NCI-H82 treated with DMSO at 0.1 percent for 48 hours (cell line): Measurements from ENCODE around the gene IL11.

Experiments used
- DNase-seq: peaks from one replicate; lab custom pipeline; 2025; ENCODE audit not compliant: unreplicated experiment; lab: John Stamatoyannopoulos, UW

Gene IL11

DNA sequence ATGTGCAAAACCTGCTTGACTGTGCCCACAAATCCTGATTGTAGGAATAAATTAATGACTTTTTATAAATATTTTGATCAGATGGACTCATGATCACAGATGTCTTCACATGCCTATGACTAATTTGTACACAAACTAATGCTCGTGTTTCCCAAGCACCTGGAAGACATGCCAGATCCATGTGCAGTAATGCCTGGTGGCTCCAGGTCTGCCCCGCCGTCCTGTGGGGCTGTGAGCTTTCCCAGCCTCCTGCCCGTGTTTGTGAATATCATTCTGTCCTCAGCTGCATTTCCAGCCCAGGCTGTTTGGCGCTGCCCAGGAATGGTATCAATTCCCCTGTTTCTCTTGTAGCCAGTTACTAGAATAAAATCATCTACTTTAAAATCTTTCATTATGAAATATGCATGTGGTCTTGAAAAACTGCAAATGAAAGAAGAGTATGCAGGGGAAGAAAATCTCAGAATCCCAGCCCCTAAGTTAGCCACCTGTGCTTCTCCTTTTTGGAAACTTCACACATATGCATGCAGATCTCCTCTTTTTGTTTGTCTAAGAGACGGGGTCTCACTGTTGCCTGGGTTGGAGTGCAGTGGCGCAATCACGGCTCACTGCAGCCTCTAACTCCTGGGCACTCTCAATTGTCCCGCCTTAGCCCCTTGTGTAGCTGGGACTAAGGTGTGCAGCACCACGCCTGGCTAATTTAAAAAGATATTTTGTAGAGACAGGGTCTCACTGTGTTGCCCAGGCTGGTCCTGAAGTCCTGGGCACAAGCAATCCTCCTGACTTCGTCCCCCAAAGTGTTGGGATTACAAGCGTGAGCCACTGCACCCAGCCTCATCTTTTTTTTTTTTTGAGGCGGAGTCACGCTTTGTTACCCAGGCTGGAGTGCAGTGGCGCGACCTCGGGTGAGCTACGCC, 21.7 kb upstream of the IL11 start:
- no peak for DNase-seq

DNA sequence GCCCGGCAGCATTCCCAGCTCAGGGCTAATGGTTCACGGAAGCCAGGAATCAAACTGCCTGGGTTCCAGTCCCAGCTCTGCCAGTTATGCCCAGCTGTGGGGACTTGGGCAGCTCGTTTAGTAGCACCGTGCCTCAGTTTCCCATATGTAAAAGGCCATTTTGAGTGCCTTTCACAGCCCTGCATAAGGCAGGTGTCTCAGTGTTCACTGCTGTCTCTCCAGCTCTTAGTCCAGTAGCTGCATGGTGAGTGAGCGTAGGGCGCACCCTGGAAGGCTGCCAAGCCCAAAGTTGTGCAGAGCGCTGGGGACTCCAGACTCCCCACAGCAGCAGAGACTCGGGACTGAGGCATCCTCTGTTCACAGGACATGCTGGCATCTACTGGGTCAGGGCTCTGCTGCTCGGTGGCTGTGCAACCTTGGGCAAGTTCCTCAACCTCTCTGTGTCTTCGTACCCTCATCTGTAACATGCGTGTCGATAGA, 21.0 kb upstream of the IL11 start:
- DNase-seq, result no peak

DNA sequence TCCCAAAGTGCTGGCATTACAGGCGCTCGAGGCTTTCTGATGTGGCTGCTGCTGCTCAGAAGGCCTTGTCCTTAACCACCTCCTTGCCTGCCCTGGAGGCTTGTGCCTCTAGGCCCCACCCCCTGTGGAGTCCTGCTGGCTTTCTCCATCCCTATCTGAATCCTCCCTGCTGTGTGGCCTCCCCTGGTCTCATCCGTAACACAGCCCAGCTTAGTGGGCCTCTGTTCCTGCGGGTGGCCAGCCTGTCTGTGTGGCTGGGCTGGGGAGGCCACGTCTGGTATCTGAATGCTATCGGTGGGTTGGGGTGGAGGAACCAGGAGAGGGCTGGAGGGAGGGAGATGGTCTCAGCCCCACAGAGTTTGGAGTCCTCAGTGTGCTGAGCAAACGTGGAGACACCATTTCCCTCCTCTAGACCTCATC, 20.2 kb upstream of the IL11 start:
- no peak for DNase-seq

DNA sequence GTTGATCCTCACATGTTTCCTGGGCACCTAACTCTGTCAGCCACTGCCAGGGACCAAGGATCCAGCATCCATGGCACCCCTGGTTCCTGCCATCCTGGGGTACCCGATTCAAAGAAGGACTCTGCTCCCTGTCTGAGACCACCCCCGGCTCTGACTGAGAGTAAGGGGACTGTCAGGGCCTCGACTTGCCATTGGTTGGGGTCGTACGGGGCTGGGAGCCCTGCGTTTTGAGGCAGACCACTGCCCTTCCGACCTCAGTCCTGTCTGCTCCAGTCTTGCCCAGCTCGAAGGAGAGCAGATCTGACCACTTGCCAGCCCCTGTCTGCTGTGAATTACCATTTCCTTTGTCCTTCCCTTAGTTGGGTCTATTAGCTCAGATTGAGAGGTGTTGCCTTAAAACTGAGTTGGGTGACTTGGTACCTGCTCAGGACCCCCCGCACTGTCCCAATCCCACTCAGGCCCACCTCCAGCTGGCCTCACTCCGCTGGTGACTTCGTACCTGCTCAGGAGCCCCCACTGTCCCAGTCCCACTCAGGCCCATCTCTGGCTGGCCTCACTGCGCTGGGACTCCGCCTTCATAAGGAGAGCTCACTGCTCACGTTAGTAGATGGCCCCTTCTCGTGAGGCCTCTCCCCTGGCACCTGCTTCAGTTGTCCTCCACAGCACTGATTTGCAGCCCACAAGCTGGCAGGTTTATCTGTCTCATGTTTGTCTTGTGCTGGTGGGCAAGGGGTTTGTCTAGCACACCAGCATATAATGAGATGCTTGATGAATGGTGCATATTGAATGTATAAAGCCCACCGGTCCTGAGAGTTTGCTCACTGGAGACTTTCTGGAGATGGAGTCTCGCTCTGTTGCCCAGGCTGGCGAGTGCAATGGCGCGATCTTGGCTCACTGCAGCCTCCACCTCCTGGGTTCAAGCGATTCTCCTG, 19.4 kb upstream of the IL11 start:
- no peak for DNase-seq

DNA sequence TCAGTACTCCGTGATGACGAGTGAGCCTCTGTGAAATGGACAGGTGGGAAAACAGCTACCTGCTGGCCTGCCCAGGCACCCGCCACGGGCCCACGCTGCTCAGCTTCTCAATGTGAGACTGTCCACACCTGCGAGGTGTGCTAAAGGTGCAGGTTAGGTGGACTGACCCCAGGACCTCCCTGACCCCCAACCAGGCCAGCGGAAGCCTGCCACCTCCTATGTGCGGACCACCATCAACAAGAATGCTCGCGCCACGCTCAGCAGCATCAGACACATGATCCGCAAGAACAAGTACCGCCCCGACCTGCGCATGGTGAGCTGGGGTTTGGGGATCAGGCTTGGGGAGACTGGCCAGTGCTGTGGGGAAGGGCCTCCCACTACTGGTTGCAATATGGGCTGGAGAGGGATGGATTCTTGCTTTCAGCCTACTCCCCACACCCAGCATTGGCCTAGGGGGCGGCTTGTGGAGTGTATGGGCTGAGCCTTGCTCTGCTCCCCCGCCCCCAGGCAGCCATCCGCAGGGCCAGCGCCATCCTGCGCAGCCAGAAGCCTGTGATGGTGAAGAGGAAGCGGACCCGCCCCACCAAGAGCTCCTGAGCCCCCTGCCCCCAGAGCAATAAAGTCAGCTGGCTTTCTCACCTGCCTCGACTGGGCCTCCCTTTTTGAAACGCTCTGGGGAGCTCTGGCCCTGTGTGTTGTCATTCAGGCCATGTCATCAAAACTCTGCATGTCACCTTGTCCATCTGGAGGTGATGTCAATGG, 17.7 kb upstream of the IL11 start:
- no peak for DNase-seq

DNA sequence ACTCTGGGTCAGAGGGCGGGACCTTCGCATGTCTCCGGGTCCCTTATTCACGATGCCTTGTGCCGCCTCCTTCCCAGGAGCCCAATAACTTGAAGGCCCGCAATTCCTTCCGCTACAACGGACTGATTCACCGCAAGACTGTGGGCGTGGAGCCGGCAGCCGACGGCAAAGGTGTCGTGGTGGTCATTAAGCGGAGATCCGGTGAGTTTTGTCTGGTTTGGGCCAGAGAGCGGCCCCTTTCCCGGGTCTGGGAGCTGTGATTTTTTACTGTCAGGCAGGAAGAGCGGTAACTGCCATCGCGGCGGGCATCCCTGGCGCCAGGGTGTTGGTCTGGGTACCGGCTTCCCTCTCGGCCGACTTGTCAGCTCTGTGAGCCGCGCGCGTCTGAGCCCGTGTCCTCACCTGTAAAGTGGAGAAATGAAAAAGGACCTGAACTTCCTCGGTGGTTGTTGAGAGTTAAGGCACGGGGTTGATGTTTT, 16.3 kb upstream of the IL11 start:
- DNase-seq, result no peak

DNA sequence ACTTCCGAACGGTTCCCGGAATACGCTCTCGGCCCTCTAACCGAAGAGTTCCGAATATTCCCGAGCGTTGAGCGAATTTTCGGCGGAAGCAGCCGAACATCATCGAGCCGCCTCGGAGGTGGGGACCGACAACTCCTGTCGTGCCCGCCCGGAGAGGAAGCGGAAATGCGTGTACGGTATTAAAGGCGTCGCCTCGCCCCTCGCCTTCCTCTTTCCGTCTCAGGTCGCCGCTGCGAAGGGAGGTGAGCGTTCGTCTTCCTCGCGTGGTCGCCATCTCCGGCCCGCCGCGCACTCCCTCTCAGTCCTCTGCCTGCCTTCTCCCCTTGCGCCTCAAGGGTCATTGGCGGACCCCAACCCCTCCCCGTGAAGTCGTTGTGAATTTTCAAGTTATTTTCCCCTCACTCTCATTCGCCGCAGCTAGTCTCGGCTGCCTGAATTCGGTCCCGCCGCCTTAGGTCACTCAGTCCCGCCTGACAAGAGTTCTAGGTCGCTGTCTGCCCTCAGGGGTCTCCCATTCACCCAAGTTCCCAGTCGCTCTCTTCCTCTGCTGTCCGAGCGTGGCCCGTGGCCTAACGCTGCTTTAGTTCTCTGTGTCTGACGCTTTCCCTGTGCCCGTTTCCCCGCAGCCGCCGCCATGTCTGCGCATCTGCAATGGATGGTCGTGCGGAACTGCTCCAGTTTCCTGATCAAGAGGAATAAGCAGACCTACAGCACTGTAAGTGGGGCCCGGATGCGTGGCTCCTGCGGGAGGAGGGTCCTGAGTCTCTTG, 15.6 kb upstream of the IL11 start, which contains the start of gene RPL28:
Gene RPL28, plus strand, starts transcription at position 209 of the 769 bp plus-strand sequence. Its CDS starts 426 bp downstream, at position 635.
- peak; percentile 92 for DNase-seq

DNA sequence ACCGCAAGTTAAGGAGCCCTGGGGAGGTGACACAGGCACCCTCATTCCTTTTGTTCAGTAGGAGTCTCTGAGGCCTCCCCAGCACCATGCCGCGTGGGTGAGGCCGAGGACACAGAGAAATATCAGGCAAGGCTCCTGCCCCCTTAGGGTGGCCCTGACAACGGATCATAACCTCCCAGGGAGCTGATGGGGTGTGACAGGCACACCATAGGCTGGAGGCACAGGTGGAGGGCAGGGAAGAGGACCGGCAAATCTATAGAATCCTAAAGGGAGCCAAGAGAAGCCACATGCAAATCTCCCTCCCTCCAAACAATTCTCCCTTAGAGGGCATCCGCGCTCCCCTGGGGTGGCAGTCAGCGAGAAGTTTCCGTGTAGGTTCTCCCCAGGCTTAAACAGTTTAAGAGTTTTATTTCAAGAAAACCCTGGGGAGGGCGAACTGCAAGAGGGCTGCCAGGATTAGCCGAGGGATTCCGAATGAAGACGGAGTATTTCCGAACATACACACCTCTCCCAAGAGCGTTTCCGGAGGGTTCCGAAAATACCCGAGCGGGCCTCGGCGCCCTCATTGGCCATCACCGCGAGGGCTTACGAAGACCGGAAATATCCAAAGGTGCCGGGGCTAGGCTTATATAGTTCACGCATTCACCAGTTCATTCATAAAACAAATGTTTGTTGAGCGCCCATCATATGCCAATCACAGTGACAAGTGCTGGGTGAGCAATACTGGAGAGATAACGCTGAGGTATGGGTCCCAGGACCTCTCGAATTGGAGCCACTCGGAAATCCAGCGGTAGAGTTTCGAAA, 14.9 kb upstream of the IL11 start:
- peak; percentile 92 for DNase-seq

DNA sequence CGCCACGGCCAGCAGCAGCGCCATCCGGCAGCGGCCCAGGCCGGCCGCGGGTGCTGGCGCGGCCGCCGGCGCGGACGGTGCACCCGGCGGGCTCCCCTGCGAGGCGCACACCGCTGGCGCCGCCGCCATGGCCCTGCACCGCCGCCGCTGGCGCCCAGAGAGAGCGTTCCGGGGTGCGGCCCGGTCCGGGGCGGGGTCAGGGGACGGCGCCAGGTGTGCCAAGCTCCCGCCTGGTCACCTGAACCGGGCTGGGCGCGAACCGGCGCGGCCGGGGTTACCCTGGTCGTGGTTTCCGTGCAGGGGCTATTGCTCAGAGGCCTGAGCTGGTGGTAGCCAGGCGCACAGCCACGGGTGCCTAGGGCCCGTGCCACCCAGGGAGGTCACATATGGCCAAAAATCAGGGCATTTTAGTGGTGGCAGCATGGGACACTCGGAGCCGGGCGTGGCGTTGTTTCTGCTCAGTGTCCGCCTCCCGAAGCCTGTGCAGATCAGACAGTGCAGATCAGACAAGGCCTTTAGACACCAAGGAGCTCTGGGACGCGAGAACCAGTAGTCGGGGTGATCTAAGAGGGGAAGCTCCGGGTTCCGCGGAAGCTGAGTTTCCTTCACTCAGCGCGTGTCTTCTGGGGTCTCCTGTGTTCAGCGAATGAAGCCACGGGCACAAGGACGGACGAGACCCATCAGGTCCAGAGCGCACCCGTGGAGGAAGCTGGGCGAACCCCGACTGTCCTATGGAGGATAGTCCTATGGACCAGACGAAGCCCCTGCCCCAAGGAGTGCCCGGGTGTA, 14.1 kb upstream of the IL11 start, which contains the start of gene TMEM238:
Gene TMEM238, minus strand, starts transcription at position 162 of the 789 bp plus-strand sequence. Its CDS starts 33 bp downstream, at position 129.
- DNase-seq, result no peak

DNA sequence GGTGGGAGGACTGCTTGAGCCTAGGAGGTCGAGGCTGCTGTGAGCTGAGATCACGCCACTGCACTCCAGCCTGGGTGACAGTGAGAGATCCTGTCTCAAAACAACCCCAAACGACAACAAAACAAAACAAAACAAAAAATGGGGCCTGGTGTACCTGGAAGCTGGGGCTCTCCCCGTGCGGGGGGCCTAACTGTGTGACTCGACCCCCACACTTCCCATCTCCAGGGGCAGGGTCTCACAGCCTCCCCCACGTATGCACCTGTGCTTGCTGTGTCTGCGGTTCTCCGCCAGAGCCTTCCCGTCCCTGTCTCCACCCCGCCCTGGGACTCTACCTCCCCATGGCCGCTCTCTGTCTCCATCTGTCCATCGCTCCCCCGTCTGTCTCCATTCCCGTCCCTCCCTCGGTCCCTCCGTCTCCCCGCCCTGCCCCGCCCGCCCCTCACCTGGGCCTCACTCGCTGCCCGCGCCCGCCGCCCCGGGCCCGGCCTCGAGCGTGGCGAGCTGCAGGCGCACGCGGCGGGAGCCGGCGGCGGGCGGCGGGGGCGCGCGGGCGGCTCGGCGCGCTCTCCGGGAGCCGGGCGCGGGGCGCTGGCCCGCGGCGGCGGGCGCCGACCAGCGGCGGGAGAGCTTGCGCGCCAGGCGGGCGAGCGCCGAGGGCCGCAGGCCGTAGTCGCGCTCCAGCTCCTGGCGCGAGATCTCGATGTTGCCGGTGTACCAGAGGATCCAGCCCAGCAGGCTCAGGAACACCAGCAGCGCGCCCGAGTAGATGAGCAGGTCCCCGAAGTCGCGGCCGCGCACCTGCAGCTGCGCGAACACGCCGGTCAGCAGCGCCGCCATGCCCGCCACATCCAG, 13.2 kb upstream of the IL11 start:
- no peak for DNase-seq

DNA sequence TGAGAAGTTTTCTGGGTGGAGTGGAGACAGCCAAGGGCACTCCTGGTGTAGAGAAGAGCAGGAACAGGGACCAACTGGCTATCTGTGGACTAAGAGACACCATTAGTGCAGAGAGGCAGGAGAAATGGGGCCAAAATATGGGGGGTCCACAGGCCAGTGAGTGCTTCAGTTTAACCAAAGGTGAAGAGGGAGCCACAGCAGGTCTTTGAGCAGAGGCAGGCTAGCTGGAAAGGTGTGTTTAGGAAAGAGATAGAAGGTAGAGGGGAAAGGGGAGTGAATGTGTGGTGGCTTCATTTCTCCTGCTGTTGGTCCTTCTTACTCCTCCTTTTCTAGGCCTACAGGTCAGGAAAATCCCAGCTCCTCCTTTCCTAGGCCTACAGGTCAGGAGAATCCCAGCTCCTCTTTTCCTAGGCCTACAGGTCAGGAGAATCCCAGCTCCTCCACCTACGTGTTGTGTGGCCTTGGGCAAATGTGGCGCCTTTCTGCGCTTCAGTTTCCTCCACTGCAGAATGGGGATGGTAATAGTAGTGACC, 12.3 kb upstream of the IL11 start:
- DNase-seq, result no peak

DNA sequence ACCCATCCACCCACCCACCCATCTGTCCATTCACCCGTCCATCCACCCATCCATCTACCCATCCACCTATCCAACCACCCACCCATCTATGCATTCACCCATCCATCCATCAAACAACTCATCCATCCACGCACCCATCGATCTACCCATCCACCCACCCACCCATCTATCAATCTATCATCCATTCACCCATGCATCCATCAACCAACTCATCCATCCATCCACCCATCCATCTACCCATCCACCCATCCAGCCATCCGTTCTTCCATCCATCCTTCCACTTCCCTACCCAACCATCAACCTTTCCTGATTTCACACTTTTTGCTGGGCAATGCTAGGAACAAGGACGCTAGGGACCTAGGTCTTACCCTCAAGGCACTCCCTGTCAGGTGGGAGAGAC, 11.8 kb upstream of the IL11 start:
- DNase-seq, result no peak

DNA sequence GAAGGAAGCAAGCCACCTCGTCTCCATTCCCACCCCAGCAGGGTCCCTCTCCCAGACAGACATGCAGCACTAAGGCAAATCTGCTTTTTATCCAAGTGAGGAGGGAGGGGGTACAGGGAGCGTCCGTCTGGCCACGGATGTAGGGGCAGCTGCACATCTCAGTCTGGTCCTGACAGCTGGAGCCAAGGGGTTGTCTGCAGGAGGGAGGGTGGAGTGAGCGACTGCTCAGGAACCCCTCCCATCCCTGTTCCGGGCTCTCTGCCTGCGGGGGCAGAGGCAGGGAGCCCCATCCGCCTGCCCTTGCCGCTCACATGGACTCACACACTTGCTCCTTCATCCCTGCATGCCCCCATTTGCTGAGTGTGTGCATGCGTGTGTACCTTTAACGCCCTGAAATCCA, 8.9 kb upstream of the IL11 start:
- DNase-seq, result peak; percentile 73

DNA sequence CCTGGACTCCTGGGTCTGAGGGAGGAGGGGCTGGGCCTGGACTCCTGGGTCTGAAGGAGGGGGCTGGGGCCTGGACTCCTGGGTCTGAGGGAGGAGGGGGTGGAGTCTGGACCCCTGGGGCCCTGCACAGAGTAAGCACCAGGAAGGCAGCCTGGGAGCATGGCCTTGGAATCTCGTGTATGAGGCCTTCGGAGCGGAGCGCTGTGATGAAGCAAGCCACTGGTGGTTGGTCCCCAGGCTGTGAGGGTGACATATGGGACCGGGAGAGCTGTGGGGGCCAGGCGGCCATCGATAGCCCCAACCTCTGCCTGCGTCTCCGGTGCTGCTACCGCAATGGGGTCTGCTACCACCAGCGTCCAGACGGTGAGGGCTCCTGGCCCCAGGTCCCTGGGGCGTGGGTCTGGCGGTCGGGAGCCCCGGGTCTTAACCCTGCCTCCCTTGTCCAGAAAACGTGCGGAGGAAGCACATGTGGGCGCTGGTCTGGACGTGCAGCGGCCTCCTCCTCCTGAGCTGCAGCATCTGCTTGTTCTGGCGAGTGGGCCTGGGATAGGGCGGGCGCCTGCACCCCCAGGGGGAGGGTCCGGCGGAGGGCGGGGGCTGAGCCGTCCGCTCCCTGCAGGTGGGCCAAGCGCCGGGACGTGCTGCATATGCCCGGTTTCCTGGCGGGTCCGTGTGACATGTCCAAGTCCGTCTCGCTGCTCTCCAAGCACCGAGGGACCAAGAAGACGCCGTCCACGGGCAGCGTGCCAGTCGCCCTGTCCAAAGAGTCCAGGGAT, 7.3 kb upstream of the IL11 start:
- DNase-seq, result no peak

DNA sequence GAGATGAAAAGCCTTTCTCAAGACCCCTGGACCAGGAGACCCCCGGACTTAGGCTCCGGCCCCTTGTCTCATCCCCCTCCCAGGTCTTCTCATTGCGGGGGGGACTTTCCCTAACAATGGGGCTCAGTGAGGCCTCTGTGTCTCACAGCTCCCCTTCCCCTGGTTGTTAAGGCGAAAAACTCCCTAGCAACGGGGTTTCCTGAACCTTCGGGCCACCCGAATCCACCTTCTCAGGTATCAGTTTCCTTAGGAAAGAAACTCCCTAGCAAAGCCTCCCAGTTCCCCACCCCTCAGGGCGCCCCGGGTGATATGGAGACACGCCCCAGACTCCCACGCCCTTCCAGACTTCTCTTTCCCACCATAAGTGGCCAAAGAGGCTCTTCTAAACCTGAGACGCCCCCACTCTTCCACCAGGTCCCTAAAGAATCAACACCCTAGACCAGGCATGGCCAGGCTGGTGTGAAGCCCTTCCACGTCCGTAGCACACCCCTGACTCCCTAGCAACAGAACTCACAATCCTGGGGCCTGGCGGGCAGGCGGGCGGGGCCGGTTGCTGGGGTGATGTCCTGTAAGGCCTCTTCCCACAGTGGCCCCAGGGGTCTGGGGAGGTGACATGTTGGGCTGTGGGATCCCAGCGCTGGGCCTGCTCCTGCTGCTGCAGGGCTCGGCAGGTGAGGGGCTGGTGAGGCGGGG, 6.1 kb upstream of the IL11 start, which contains the start of gene TMEM190:
Gene TMEM190, plus strand, starts transcription at position 586 of the 693 bp plus-strand sequence. Its CDS starts 28 bp downstream, at position 614.
- no peak for DNase-seq
